ENCODE results near the gene NISCH.

Gene NISCH

DNA sequence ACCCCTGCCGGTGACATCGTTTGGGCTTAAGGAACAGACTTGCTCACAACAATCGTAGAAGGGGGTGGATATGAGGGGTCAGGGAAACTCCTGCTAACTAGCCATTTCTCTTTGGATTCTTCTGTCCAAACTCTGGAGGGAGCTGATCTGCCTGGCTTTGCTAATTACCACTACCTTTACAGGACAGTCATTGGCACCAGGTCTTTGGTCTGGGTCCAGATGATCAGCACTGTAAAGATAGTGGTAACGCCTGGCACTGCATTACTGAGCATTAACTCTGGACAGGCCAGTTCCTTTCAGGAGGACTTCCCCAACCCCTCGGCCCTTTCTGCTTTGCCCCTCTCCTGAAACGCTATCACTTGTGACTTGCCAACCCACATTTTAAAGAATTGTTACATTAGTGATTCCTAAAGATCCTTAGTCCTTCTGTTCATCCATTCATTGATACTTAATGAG lies 81.8 kb downstream of the NISCH start:
- H3K4me3 ChIP-seq, result peak overlapping the region; percentile 75 to 99 (median 82)
- peak overlapping the region; percentile 81 to 90 (median 85) for H3K27ac ChIP-seq
- peaks cover 53 to 67% (median 64%) of the 10 kb centered on the region in 11 experiments for H4K20me1 ChIP-seq
- peaks cover 51 to 71% (median 56%) of the 10 kb centered on the region in 10 experiments for H3K4me1 ChIP-seq
- H3K36me3 ChIP-seq, result peaks cover 31 to 43% (median 37%) of the 10 kb centered on the region in 11 experiments
- H3K4me2 ChIP-seq, result peak overlapping the region; percentile 92 to 99 (median 96)
- H3K9ac ChIP-seq, result peak overlapping the region; percentile 84 to 93 (median 90)
- no peaks in the 10 kb centered on the region for H3K9me3 ChIP-seq (replicated peaks in 1 of 11)
- TF ChIP-seq Cebpa-rat (IDR thresholded peaks at IDR 0.05), result no peak
- no peaks in the 10 kb centered on the region for H3K27me3 ChIP-seq

DNA sequence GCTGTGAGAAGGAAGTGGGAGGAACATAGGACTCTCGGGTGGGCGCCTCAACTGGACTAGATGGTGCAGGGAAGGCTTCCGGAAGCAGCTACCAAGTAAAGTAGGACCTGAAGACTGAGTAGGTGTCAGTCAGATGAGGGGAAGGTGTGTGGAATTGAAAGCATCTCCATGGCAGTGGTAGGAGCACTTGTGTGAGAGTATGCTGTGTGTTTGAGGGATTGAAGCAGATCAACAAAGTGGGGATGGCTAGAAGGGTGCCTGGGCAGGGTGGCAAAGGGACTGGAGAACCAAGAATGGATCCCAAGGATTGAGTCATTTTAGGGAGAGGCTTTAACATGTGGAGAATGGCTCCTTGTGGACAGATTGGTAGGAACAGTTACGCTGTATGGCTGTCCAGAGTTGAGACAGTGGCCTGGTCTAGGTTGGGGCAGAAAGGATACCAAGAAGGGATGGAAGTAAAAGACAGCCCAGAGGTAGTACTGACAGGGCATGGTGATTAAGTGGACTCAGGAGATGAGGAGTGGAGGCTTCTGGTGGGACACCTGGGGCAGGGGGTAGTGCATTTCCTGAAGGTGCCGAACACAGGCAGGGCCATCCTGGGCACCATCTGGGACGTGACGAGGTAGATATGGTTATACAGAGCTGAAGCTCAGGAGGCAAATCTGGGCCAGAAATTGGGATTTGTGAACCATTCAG lies 82.5 kb downstream of the NISCH start:
- Histone ChIP-seq H4K20me1 (peaks cover 47 to 67% (median 63%) of the 10 kb centered on the region in 11 experiments), H3K4me2 (peak overlapping the region; percentile 92 to 99 (median 96)), H3K27me3 (no peaks in the 10 kb centered on the region), H3K27ac (peak overlapping the region in 10 of 11 experiments; percentile 82 to 90 (median 86); a peak in 14 of 22 replicates), H3K36me3 (peaks cover 33 to 49% (median 42%) of the 10 kb centered on the region in 11 experiments), H3K4me1 (peaks cover 47 to 71% (median 52%) of the 10 kb centered on the region in 10 experiments), H3K9me3 (replicated peaks in 1 of 11) (no peaks in the 10 kb centered on the region), H3K4me3 (peak overlapping the region; percentile 75 to 99 (median 82)), H3K9ac (peak overlapping the region; percentile 84 to 93 (median 90))
- TF ChIP-seq Cebpa-rat (IDR thresholded peaks at IDR 0.05), result no peak

DNA sequence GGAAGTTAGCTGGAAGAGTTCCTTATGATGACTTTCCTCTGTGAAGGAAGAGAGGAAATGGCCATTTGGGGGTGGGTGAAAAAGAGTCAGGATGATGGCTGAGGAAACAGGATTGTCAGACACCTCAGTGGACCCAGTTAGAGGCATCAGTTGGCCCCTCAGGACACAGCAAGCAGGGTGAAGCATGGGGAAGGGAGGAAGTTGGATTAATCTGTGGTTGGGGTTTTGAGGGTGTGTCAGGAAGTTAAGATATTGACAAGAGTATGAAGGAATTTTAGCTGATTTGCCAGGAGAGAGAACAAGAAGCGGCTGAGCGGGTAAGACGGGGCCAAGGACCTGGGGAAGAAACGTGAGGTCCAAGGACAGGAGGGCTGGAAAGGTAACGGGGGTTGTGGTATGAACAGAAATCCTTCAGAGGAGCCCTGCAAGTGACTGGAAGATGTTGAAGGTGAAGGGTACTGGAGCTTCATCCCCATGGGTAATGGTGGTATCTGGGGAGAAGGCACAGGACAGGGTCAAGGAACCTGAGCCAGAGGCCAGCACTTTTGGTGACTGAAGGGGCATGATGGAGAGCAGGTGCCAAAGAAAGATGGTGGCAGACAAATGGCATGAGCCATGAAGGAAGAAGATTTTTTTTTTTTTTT lies 83.7 kb downstream of the NISCH start:
- peak overlapping the region in 8 of 10 experiments; percentile 78 to 99 (median 82); a peak in 16 of 20 replicates for H3K4me3 ChIP-seq
- H3K36me3 ChIP-seq, result peaks cover 44 to 61% (median 55%) of the 10 kb centered on the region in 11 experiments
- peak overlapping the region in 7 of 11 experiments; percentile 15 to 44 (median 25); a peak in 9 of 22 replicates for H3K27ac ChIP-seq
- no peak for TF ChIP-seq Cebpa-rat (IDR thresholded peaks at IDR 0.05)
- peak overlapping the region in 9 of 11 experiments; percentile 8 to 91 (median 48); a peak in 11 of 22 replicates for H3K9ac ChIP-seq
- H3K27me3 ChIP-seq, result no peaks in the 10 kb centered on the region
- peaks cover 44 to 73% (median 50%) of the 10 kb centered on the region in 10 experiments for H3K4me1 ChIP-seq
- H3K4me2 ChIP-seq, result peak overlapping the region; percentile 92 to 99 (median 96)
- H3K9me3 ChIP-seq (replicated peaks in 1 of 11), result no peaks in the 10 kb centered on the region
- peaks cover 43 to 76% (median 74%) of the 10 kb centered on the region in 11 experiments for H4K20me1 ChIP-seq

DNA sequence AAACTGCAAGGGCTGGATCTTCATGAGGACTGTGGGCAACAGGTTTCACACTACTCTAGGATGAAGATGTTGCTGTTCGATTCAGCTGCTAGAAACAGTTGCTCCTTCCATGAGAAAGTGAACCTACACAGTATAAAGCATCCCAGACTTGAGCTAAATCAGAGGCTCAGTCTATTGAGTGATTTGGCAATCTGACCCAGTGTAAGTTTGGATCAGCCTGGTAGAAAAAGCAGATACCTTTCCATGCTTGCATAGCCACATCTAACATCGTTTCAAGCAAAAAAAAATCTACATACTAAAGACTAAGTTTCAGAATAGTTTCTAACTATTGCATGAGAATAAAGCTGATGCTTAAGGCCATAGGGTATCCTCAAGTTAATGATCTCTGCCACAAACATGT lies 85.6 kb downstream of the NISCH start:
- Histone ChIP-seq H3K9me3 (replicated peaks in 1 of 11) (no peaks in the 10 kb centered on the region), H3K27ac (no peak overlapping the region)

More for the DNA sequence above, 85.6 kb downstream of the NISCH start:
- Histone ChIP-seq H3K4me3 (no peak overlapping the region), H3K4me2 (peak overlapping the region in 3 of 11 experiments; percentile 92 to 99 (median 97); a peak in 5 of 22 replicates), H3K36me3 (peaks cover 59 to 80% (median 74%) of the 10 kb centered on the region in 11 experiments), H3K4me1 (peaks cover 25 to 58% (median 30%) of the 10 kb centered on the region in 10 experiments), H3K27me3 (no peaks in the 10 kb centered on the region), H4K20me1 (peaks cover 53 to 95% (median 93%) of the 10 kb centered on the region in 11 experiments), H3K9ac (0 out of 22 replicates have a peak overlapping the region, but pooled peaks of 1 of the 11 experiments have one; percentile 16)
- TF ChIP-seq Cebpa-rat (IDR thresholded peaks at IDR 0.05), result no peak
